Stimulated activated CD8-positive, alpha-beta memory T cell treated with anti-CD3 and anti-CD28 coated beads, Interleukin-15, amount 100 ng/mL, for 4 hours (primary cell): ENCODE results near the gene TNRC6A.
"Not testable (repeated sequence)": the region's sequence is repeated elsewhere in the genome, so short reads cannot be mapped to it uniquely, and the experiment has no call there.

ENCODE experiments used
- DNase-seq, 2 donors: peaks; one replicate each; pipeline ENCODE4 v3.0.0-alpha.2; 2020; ENCODE audit warnings: low read depth in 2 of 2

The TNRC6A gene

DNA sequence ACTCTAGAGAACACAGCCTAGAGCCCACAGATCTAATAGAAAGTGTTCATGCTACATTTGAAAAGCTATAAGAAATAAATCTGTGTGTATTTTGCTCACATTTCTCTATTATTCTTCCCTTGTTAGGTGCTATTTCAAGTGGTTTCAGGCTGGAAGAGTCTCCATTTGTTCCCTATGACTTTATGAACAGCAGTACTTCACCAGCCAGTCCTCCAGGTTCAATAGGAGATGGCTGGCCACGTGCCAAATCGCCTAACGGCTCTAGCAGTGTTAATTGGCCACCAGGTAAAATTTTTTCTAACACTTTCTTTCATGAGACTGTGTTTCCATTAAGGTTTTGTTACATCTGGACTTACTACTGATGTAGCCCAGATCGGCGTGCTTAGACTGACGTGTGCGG is 85.6 kb downstream of the TNRC6A start:
- DNase-seq, result no peak

DNA sequence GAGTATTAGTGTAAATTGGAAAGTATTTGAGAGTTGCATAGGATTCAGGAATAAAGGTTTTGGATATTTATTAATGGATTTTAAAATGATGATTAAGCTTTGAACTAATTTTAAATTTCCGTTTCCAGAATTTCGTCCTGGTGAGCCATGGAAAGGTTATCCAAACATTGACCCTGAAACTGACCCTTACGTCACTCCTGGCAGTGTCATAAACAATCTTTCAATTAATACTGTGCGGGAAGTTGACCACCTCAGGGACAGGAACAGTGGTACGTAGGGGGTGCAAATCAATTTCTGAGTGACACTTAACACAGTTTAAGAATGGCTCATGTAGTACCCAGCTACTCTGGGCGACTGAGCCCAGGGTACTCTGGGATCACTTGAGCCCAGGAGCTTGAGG is 87.2 kb downstream of the TNRC6A start:
- no peak for DNase-seq

DNA sequence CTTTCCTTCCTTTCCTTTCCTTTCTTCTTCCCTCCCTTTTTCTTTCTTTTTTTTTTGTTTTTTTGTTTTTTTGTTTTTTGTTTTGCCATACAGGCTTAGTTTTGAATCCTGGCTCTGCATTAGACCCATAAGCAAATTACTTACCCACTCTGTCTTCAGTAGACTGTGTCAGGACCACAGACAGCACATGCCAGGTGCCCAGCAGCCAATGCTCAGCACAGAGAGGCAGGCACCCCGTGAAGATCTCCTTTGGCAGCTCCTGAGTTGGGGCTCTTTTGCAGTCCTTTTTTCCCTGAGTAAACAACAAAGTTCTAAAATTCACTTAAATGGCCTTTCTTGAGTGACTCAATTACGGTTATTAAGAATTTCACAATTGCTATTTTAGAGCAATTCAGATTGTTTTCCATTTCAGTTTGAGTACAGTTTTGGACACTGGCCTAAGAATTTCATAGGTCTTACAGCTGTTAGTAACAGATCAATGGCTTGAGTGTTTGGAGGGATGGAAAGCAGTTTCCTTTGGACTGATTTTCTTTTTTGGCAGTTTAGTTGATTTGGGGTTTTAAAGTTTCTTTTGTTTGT is 90.1 kb downstream of the TNRC6A start:
- DNase-seq, result no peak

DNA sequence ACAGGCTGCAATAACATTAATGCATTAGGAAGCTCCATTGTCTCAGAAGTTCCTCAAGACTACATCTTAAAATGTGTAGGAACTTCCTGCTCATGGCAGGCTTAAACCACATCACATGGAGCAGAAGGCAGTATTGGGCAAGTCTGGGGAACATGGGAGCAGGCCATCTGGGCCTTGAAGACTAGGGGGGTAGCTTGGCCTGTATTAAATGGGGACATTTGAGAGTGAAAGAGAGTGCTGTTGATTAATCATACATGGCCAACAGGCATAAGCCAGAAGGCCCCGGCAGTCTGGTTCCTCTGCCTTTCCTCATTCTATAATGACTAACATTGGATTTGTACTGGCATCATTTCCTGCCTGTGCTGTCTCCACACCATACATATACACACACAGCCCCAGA is 91.1 kb downstream of the TNRC6A start:
- no peak for DNase-seq

DNA sequence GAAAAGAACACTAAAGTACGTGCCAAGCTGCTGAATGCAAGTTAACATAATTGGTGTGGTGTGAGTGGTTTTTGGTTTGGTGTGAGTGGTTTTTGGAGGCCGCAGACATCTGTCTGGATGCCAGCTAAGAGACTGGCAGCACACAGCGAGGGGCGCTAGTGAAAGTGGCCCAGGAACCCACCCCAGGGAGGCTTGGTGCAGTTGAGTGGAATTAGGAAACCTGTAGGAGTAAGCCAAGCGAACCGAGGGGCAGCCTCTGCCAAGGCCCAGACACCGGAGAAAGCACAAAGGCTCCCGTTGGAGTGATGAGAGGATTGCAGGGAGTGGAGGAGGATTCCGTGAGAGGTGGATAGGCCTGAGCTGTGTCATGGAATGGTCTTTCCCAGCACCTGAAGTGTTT is 91.7 kb downstream of the TNRC6A start:
- no peak for DNase-seq

DNA sequence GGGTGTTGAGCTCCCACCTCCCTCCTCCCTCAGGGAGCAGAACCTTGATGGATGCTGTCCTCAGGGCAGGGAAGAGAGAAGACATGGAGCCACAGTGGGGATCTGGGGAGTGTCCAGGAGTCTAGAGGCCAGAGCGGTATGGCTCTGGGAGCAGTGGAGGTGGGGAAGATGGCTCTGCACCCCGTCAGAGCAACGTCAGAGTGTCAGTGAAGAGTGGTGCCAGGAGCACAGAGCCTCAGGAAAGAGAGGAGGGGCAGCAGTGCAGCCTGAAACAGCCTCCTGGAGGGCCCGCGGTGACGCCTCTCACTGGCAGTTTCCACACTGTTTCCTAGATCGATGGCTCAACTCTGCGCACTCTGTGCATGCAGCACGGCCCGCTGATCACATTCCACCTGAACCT is 93.1 kb downstream of the TNRC6A start:
- no peak for DNase-seq

DNA sequence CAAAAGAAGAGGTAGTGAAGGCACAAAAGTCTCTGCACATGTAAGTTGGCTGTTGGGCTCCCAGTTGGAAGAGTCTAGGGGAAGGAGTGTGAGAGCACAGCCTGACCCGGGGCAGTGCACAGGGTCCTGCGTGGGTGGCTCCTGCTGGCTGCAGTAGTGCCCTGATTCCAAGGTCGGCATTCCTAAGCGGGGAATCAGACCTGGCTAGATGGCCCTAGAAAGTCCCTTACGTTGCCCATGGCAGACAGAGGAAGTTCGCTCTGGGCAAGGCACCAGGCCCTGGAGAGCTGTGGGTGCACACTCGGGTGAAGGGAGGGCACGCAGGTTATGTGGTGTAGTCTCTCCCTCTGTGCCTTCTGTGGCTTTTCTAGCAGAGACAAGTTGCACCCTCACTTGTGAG is 93.5 kb downstream of the TNRC6A start:
- DNase-seq, result no peak

DNA sequence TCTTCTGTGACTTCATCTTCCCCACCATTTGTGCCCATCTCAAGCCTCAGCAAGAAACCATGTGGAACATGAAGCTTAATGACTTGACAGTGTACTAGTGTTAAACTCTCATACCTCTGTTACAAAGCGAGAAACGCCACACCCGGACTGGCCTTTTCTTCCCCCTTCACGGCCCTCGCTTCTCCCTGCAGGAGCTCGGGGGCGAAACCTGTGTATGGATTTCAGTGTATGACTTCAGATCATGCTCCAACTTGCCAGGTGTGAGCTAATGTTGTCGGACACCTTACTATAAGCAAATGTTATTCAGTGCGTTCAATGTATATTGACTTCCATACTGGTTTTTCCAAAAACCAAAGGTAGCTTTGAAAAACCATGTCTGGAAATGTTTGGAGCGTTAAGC is 96.2 kb downstream of the TNRC6A start:
- no peak for DNase-seq

DNA sequence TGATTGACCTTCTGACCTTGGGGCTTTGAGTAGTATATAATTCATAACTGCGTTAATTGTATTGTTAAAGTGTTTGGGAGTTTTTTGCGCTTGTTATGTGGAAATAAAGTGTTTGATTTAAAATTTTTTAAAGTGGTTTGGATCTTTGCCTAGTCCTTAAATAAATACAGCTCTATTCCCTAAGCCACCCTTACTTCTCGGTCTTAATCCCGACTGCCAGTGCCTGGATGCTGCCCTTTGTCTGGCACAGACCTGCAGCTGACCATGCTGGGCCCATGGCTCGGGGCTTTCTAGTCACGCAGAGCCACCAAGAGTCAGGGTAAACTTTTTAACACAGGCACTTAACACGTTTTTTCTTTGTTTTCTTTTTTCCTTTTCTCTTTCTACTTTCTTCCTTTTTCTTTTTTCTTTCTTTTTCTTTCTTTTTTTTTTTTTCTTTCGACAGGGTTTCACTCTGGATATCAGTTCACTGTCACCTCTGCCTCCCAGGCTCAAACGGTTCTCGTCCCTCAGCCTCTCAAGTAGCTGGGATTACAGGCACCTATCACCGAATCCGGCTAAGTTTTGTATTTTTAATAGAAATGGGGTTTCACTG is 96.7 kb downstream of the TNRC6A start:
- DNase-seq, result no peak

DNA sequence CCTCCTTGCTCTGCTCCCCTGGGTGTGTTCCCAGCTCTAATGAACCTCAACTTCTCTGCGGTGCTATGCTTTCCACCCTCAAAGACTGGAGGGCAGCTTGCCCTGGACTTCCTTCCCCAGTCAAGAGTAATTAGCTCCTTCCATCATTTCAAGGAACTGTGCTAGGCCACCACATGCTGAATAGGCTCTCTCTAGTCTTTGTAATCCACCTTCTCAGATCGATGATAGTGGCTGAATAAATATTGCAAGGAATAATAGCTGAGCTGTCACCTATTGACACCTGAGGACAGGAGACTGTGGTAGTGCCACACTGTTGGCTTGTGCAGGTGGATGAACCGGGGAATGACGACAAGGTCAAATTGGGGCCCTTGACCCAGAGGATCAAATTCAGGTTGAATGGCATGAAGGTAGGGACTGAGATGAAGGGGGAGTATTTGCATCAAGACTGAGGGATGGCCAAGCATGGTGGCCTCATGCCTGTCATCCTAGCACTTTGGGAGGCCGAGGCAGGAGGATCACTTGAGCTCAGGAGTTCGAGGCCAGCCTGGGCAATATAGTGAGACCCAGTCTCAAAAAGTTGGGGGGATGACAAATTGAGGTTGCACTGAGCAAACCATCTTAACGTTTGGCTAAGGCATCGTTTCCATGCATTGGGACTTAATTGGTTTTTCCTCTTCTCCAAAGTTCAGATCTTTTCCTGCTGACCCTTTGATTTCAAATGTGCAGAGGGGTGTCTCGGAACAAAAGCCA is 97.5 kb downstream of the TNRC6A start:
- DNase-seq, result no peak

DNA sequence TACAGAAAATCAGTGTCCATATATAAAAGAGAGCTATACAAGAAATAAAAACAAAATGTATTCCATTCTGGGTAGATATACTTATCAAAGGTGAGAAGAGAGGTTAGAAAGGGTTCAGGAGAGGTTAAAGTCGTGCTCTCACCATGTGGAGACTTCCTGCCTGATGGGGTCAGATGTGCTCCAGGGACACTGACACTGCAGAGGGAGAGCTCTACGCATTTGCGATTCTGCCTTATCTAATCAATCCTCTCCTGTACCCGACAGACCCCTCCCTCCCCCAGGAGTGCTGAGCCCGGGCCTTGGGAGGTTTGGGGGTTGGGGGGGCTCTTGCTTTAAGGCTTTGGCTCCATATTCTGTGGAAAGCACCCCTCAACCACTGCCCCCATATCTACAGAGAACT is 99.7 kb downstream of the TNRC6A start:
- DNase-seq, result no peak

DNA sequence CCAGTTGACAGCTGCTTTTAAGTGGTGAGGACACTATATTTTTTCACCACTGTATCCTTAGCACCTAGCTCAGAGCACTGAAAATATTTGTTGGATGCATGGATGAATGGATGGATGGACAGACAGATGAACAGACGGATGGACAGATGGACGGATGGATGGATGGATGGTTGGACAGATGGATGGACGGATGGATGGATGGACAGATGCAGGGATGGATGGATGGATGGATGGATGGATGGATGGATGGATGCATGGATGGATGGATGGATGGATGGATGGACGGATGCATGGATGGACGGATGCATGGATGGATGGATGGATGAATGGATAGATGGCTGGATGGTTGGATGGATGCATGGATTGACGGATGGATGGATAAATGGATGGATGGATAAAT is 103.9 kb downstream of the TNRC6A start:
- no peak for DNase-seq

DNA sequence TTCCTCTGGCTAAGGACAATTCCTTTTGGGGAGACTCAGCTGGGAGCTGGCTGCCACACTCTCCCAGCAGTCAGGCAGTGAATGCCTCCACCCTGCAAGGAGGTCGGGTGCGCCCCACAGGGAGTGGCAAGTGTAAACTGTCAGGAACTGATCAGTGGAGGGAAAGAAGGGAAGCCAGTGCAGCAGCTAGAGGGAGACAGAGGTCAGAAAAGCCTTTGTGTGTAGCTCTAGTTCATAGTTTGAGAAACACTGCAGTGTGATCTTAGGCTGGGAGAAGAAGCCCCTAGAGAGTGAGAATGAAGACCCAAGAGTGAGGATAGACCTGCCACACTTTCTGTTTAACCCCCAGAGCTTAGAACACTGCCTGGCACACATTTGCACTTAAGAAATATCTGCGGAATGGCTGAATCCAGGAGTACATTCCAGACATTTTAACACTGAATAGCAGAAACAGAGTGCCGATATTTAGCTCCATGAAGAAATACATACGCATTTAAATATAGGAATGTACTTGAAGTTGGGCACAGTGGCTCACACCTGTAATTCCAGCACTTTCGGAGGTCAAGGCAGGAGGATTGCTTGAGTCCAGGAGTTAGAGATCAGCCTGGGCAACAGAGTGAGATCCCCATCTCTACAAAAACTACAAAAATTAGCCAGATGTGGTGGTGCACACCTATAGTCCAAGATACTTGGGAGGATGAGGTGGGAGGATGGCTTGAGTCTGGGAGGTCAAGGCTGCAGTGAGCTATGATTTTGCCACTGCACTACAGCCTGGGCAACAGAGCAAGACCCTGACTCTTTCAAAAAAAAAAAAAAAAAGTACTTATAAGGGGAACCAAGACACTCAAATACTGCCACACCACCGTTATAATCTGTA is 105.2 kb downstream of the TNRC6A start:
- no peak for DNase-seq

DNA sequence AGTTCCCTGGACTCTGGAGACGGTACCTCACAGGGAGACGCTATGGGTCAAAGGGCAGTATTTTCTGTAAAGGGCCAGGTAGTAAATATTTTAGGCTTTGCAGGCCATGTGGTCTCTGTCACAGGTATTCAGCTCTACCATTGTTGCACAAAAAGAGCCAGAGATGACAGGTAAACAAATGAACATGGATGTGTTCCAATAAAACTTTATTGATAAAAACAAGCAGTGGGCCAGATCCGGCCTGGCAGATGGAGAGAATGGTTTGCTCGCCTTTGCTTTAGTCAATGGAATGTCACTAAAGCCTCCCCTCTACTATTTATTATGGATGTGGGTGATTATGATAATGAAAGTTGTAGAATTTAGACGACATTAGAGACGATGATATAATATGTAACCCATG is 107.4 kb downstream of the TNRC6A start:
- DNase-seq, result no peak

DNA sequence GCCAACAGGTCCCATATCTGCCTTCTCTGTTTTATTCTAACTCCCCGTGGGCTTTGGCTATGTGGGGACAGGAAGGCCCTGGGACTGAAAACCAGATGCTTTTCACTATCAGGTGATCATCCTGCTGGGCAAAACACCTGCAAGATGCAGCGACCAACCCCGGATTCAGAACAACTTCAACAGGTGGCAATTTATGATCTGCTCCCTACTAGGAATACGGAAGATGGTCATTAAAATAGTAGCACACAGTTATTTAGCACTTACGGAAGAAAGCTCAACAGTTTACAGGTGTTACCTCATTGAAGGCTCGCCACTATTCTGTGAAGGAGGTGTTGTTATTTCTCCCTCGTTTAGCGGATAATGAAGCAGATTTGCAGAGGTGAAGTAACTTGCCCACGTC is 108.5 kb downstream of the TNRC6A start:
- DNase-seq, result no peak

DNA sequence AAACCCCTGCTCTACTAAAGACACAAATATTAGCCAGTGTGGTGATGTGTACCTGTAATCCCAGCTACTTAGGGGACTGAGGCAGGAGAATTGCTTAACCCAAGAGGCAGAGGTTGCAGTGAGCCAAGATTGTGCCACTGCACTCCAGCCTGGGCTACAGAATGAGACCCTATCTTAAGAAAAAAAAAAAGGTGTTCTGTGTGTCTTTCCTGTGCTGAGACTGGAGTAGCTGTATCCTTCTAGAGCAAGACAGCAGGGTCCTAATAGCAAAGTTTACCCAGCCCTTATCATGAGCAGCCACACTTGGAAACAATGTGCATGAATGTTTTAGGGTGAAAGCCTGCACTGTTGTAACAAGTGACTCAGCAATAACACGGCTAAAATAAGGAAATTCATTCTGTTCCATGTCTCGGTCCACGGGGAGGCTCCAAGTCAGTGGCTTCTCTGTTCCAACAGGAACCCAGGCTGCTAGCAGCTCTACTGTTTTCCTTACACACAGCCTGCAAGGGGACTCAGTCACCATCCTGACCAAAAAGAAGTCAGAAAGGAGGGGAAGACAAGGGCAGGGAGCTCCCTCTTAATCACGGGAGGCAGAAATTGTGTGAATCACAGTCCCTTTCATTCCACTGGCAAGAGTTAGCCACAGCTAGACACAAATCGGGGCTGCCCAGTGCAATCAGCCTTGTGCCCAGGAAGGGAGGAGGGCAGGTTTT is 109.3 kb downstream of the TNRC6A start:
- no peak for DNase-seq

DNA sequence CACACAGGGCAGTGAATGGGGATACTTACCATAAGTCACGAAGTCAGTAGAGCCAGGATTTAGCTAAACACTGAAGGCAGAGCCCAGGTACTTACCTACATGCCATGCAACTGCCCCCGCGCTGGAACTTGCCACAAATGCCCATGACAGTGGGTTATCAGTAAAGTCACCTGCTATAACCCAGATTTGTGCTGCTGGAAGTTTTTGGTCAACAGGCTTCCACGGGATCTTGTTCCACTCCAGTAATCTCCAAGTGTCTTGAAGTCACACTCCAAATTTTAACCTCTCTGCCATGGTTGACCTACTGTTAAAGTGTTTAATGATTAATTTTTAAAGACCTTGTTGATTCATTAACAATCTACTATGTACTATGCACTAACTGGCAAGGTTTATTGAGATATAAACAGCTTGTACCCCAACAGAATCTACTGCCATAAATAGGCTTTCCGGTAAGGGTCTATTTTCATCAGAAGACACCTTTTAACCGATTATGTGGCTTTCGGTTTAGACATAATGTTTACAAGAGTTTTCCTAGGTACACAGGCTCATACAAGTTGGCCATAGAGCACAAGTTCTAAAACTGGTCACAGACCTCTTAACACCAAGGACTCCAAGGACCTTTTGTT is 110.0 kb downstream of the TNRC6A start:
- no peak for DNase-seq

DNA sequence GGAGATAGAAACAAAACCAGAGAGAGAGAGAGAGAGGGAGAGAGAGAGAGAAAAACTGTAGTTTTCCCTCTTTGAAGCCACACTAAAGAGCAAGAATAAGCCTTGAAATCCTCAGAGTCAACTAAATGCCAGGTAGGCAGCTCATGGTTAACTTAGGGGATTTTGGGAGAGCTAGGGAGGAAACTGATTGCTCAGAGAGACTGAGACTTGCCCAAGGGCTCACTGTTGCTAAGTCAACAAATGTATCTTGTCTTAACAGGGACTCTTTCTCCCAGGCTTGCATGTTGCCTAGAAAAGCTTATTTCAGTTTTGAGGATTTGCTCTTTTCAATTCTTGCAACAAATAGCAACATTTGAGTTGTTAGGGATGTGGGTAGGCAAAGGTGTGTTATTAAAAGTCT is 111.8 kb downstream of the TNRC6A start:
- no peak for DNase-seq

DNA sequence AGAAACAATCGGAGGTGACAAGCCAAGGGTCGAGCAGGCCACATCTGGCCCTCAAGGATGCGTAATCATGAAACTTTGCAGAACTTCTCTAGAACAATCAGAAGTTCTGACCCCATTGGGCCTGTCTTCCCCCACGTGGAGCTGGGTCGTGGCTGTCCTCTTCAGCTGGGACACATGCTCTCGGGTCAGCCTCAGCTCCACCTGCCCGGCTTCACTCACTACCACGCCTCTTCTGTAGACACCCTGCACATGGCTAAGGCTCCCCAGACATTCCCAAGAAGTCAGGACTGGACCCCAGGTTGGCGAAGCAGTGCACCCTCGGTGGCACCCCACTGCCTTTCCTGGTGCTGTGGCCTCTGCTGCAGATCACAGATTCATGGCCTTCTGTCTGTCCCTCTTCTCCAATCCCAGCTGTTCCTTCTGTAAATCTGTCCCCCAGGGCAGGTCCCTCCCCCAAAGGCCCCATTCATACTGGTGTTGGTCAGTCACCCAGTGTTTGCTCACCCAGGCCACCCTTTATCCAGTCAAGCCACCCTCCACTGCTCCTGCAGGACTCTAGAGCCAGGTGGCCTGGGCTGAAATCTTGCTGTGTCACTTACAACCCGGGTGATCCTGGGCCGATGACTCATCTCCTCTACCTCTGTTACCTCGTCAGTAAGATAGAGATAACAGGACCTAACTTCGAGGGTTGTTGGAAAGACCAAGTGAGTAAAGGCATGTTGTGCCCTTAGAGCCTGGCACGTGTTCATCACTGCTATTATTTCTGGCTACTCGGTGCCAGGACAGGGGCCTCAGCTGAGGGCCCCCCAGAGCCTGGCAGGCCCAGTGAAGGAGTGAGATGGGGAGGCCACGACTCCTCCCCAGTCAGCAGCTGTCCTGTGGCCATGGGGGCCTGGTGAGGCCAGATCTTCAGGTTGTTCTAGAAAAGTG is 114.9 kb downstream of the TNRC6A start:
- DNase-seq, result no peak

DNA sequence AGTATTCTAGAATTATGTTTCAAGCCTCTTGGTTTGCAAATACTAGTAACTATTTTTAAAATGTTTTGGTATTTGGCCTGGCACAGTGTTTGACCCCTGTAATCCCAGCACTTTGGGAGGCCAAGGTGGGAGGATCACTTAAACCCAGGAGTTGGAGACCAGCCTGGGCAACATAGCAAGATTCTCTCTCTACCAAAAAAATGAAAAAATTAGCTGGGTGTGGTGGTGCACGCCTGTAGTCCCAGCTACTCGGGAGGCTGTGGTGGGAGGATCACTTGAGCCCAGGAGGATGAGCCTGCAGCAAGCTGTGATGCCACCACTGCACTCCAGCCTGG is 115.5 kb downstream of the TNRC6A start:
- not testable (repeated sequence) for DNase-seq
